PFSK-1 (cell line): Measurements from ENCODE around the gene FAM90A26. TPM values are rescaled to one million over a fixed set of nuclear protein-coding genes. Genes with fewer than 3 reads are reported as not detected.
"Not testable (repeated sequence)": the region's sequence is repeated elsewhere in the genome, so short reads cannot be mapped to it uniquely, and the experiment has no call there.

Source experiments
- FOXP2 ChIP-seq: optimal IDR thresholded peaks from 2 replicates; pipeline ENCODE3; 2011; ENCODE audit warnings: borderline replicate concordance, control low read depth, inconsistent platforms; ENCODE audit not compliant: insufficient read depth; ENCODE audit errors: extremely low read length, extremely low read depth
- POLR2AphosphoS5 ChIP-seq: IDR thresholded peaks from 2 replicates; pipeline ENCODE4 v1.6.1; 2012; ENCODE audit warnings: low read depth, mild to moderate bottlenecking, control low read depth, low read length, moderate library complexity
- REST ChIP-seq, 2 experiments: IDR thresholded peaks; 2 replicates each; pipeline versions ENCODE4 v1.6.1 to v1.8.0; 2011 to 2012; ENCODE audit warnings: low read depth in 2 of 2, low read length in 2 of 2, control low read depth in 1 of 2, inconsistent platforms in 1 of 2, mild to moderate bottlenecking in 1 of 2, moderate library complexity in 1 of 2; ENCODE audit not compliant: insufficient read depth in 1 of 2
- SIN3A ChIP-seq: IDR thresholded peaks from 2 replicates; pipeline ENCODE4 v1.6.1; 2012; ENCODE audit warnings: mild to moderate bottlenecking, low read length, moderate library complexity, borderline replicate concordance; ENCODE audit not compliant: insufficient read depth
- TAF1 ChIP-seq: IDR thresholded peaks from 2 replicates; pipeline ENCODE4 v1.6.1; 2012; ENCODE audit warnings: low read length, control low read depth, borderline replicate concordance; ENCODE audit not compliant: insufficient read depth
- polyA plus RNA-seq: library from polyadenylated mRNA; unstranded; fragments of >200 nt; gene quantifications from one replicate; pipeline ENCODE4 v1.2.1, GENCODE V29; 2012; ENCODE audit warnings: low read depth, missing spikeins; ENCODE audit not compliant: insufficient read length

FAM90A26 gene
- polyA plus RNA-seq, result not detected

GRCh38 chr4:9169791-9170459 lies at the start of gene FAM90A26:
Gene FAM90A26 (plus strand): TSS chr4:9170409. CDS start chr4:9173173, 2,764 bp downstream.
- not testable (repeated sequence) for TF ChIP-seq REST (IDR thresholded peaks at IDR 0.05; ENCODE audit: insufficient read depth in 1 of 2, low read depth in 2 of 2, low read length in 2 of 2); FOXP2; SIN3A

DNA sequence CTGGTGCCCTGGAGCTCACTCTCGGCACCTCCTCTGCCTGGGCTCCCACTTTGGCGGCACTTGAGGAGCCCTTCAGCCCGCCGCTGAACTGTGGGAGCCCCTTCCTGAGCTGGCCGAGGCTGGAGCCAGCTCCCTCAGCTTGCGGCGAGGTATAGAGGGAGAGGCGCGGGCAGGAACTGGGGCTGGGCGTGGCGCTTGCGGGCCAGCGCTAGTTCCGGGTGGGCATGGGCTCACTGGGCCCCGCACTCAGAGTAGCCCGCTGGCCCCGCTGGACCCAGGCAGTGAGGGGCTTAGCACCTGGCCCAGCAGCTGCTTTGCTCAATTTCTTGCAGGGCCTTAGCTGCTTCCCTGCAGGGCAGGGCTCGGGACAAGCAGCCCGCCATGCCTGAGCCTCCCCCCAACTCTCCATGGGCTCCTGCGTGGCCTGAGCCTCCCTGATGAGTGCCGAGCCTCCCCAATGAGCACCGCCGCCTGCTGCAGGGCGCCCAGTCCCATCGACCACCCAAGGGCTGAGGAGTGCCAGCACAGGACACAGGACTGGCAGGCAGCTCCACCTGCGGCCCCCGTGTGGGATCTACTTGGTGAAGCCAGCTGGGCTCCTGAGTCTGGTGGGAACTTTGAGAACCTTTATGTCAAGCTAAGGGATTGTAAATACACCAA lies 26.7 kb upstream of the FAM90A26 start:
- TF ChIP-seq REST (IDR thresholded peaks at IDR 0.05; ENCODE audit: insufficient read depth in 1 of 2, low read depth in 2 of 2, low read length in 2 of 2) (no peak), POLR2AphosphoS5 (no peak), FOXP2 (no peak), TAF1 (no peak), SIN3A (no peak)

GRCh38 chr4:9146967-9147366 lies 23.2 kb upstream of the FAM90A26 start:
- TF ChIP-seq POLR2AphosphoS5 (no peak), FOXP2 (no peak), SIN3A (no peak), REST (IDR thresholded peaks at IDR 0.05; ENCODE audit: insufficient read depth in 1 of 2, low read depth in 2 of 2, low read length in 2 of 2) (no peak), TAF1 (no peak)

- not testable (repeated sequence) for TF ChIP-seq REST (IDR thresholded peaks at IDR 0.05; ENCODE audit: insufficient read depth in 1 of 2, low read depth in 2 of 2, low read length in 2 of 2); FOXP2; SIN3A
These were observed 40.1 kb downstream of the FAM90A26 start, which contains the start of gene USP17L10 for GRCh38 chr4:9210357-9210756. Gene USP17L10 (plus strand): TSS chr4:9210657. CDS start chr4:9210657, 0 bp downstream.
